H1 (cell line): ENCODE measurements around the gene MTMR4. TPM values are rescaled to one million over a fixed set of nuclear protein-coding genes. Genes with fewer than 3 reads are reported as not detected.

ENCODE experiments used
- ASH2L ChIP-seq: fragments of 200-600, 300-600 bp; sonication (generic); IDR thresholded peaks from one replicate; pipeline ENCODE4 v1.7.1; 2017; ENCODE audit warnings: low read length
- HDAC6 ChIP-seq: IDR thresholded peaks from one replicate; pipeline ENCODE4 v1.7.1; 2012; ENCODE audit warnings: low read depth, mild to moderate bottlenecking, inconsistent platforms, low read length, moderate library complexity
- KDM4A ChIP-seq: IDR thresholded peaks from one replicate; pipeline ENCODE4 v1.7.1; 2012; ENCODE audit warnings: low read depth, mild to moderate bottlenecking, moderate library complexity, low read length, inconsistent platforms; ENCODE audit not compliant: severe bottlenecking
- POLR2A ChIP-seq, 2 experiments: IDR thresholded peaks; 1 replicate in 1 of 2; 2 replicates in 1 of 2; pipeline ENCODE4 v1.6.1; 2011; ENCODE audit warnings: low read depth in 2 of 2, low read length in 2 of 2, mild to moderate bottlenecking in 2 of 2; ENCODE audit errors: control extremely low read depth in 1 of 2
- RBBP5 ChIP-seq: IDR thresholded peaks from 2 replicates; pipeline ENCODE4 v1.7.1; 2012; ENCODE audit warnings: low read depth, mild to moderate bottlenecking, inconsistent platforms, low read length, moderate library complexity, borderline replicate concordance
- TAF1 ChIP-seq: IDR thresholded peaks from 2 replicates; pipeline ENCODE4 v1.6.1; 2011; ENCODE audit warnings: mild to moderate bottlenecking, low read depth, low read length
- polyA plus RNA-seq, 7 experiments: library from polyadenylated mRNA; depleted of rRNA in 3 of 7; stranded (reverse) in 5 of 7; unstranded in 2 of 7; fragments of >200 nt in 5 of 7; fragments of 200-250 nt in 2 of 7; gene quantifications; 1 replicate in 5 of 7; 2 replicates in 1 of 7; 4 replicates in 1 of 7; pipeline versions ENCODE4 v1.2.1 to v1.2.3, GENCODE V29; 2011 to 2013; ENCODE audit warnings: missing spikeins in 2 of 7, mixed read lengths in 2 of 7
- total RNA-seq: library from RNA; stranded (reverse); fragmentation: NEBNext Ultra II Directional; extraction: Animal tissue kit (Norgen Biotek cat#: 25700); gene quantifications from 2 replicates; pipeline ENCODE4 v1.2.1, GENCODE V29; 2021

MTMR4 gene
- total and polyA plus RNA-seq, 2 of the 8 experiments (the other 6 are each of a cell fraction or from before 2014, with no cell fraction given): 15.9 to 39.2 TPM

GRCh38 chr17:58532555-58532951 is 18.1 kb upstream of the MTMR4 start (continued):
- TF ChIP-seq KDM4A (no peak), HDAC6 (no peak), TAF1 (no peak), POLR2A (IDR thresholded peaks at IDR 0.05; ENCODE audit: control extremely low read depth in 1 of 2, low read depth in 2 of 2, low read length in 2 of 2) (no peak), ASH2L (no peak), RBBP5 (no peak)
